Liver (tissue), 3 donors: ENCODE results near the gene NRDC.

ENCODE experiments used
- CTCF ChIP-seq: fragments of 150-350 bp; IDR thresholded peaks from 2 replicates; pipeline ENCODE4 v1.5.1; 2017; ENCODE audit warnings: improper control_type of control experiment, low read depth, low read length; ENCODE audit not compliant: missing input control
- EGR1 ChIP-seq, 2 donors: IDR thresholded peaks; 2 replicates each; pipeline ENCODE4 v1.6.1; 2016 to 2018; ENCODE audit warnings: antibody characterized with exemption in 2 of 2, low read depth in 2 of 2
- SP1 ChIP-seq: IDR thresholded peaks from 2 replicates; pipeline ENCODE4 v1.6.1; 2018; ENCODE audit warnings: antibody characterized with exemption, mild to moderate bottlenecking
- TAF1 ChIP-seq: conservative IDR thresholded peaks from 2 replicates; pipeline ENCODE4 v1.6.1; 2016; ENCODE audit warnings: antibody characterized with exemption, mild to moderate bottlenecking
- YY1 ChIP-seq: IDR thresholded peaks from 2 replicates; pipeline ENCODE4 v1.6.1; 2016; ENCODE audit warnings: antibody characterized with exemption, mild to moderate bottlenecking
- TF ChIP-seq, protein P1 (sequence below): IDR thresholded peaks from 2 replicates; pipeline ENCODE4 v1.6.1; 2016; ENCODE audit warnings: antibody characterized with exemption
- TF ChIP-seq, protein P2 (sequence below): IDR thresholded peaks from 2 replicates; pipeline ENCODE4 v1.6.1; 2016; ENCODE audit warnings: antibody characterized with exemption, mild to moderate bottlenecking
- donor health status: healthy.
- donor health status: healthy.

DNA sequence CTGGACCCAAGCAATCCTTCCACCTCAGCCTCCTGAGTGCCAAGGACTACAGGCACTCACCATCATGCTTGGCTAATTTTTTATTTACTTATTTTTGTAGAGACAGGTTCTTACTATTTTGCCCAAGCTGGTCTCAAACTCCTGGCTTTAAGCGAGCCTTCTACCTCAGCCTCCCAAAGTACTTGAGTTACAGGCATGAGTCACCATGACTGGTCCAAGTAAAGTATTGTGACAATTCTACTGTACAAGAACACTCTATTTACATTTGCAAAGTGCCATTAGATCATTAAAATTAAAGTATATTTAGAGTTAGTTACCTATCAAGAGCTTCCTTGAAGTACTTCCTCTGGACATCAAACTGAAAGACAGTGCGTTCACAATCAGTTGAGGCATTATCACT lies 44.8 kb downstream of the NRDC start:
- TF ChIP-seq CTCF (no peak), TAF1 (no peak), EGR1 (IDR thresholded peaks at IDR 0.05; ENCODE audit: low read depth in 2 of 2) (no peak), SP1 (no peak), YY1 (no peak)
- TF ChIP-seq, protein P1, sequence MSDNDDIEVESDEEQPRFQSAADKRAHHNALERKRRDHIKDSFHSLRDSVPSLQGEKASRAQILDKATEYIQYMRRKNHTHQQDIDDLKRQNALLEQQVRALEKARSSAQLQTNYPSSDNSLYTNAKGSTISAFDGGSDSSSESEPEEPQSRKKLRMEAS = no peak
- TF ChIP-seq, protein P2, sequence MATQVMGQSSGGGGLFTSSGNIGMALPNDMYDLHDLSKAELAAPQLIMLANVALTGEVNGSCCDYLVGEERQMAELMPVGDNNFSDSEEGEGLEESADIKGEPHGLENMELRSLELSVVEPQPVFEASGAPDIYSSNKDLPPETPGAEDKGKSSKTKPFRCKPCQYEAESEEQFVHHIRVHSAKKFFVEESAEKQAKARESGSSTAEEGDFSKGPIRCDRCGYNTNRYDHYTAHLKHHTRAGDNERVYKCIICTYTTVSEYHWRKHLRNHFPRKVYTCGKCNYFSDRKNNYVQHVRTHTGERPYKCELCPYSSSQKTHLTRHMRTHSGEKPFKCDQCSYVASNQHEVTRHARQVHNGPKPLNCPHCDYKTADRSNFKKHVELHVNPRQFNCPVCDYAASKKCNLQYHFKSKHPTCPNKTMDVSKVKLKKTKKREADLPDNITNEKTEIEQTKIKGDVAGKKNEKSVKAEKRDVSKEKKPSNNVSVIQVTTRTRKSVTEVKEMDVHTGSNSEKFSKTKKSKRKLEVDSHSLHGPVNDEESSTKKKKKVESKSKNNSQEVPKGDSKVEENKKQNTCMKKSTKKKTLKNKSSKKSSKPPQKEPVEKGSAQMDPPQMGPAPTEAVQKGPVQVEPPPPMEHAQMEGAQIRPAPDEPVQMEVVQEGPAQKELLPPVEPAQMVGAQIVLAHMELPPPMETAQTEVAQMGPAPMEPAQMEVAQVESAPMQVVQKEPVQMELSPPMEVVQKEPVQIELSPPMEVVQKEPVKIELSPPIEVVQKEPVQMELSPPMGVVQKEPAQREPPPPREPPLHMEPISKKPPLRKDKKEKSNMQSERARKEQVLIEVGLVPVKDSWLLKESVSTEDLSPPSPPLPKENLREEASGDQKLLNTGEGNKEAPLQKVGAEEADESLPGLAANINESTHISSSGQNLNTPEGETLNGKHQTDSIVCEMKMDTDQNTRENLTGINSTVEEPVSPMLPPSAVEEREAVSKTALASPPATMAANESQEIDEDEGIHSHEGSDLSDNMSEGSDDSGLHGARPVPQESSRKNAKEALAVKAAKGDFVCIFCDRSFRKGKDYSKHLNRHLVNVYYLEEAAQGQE = no peak
